IMR-90 (cell line): ENCODE results near the gene FAM161A. TPM values are rescaled to one million over a fixed set of nuclear protein-coding genes. Genes with fewer than 3 reads are reported as not detected.

Experiments
- ATAC-seq: fragments of 200-7000 bp; cut with Tn5 transposase; 2 replicates; pipeline ENCODE4 v1.9.1; 2020; ENCODE audit warnings: low read depth, mild to moderate bottlenecking, moderate library complexity
- BruUV-seq: library from RNA; stranded (reverse); fragments of 400-500 nt; replicated peaks from 2 replicates; lab custom pipeline; 2021; lab: Mats Ljungman, UMichigan
- CTCF ChIA-PET: fragments of 300-600 bp; formaldehyde crosslinking; extraction: SDS; loops from one replicate; lab custom pipeline; 2021; ENCODE audit warnings: antibody characterized with exemption; lab: Yijun Ruan, JAX
- POLR2A ChIA-PET: fragments of 300-600 bp; sonication (Branson Sonifier 250); formaldehyde crosslinking; loops from one replicate; lab custom pipeline; 2022; ENCODE audit warnings: antibody characterized with exemption; ENCODE audit not compliant: unreplicated experiment; lab: Charles Lee
- DNase-seq: peaks from one replicate; pipeline ENCODE4 v3.0.0; 2013
- H2AFZ ChIP-seq: replicated peaks from 2 replicates; pipeline ENCODE3; 2013; ENCODE audit warnings: low read length, mild to moderate bottlenecking; ENCODE audit not compliant: poor library complexity
- H2AK5ac ChIP-seq: 2 replicates; pipeline ENCODE4 v1.6.1; 2013; ENCODE audit warnings: low read depth, low read length, inconsistent platforms
- H2AK9ac ChIP-seq: replicated peaks from 2 replicates; pipeline ENCODE3; 2013; ENCODE audit warnings: mild to moderate bottlenecking, low read depth, low read length, moderate library complexity; ENCODE audit not compliant: poor library complexity
- H2BK120ac ChIP-seq: 2 replicates; pipeline ENCODE4 v1.6.1; 2013; ENCODE audit warnings: low read depth, low read length, inconsistent platforms
- H2BK15ac ChIP-seq: 3 replicates; pipeline ENCODE4 v1.6.1; 2013; ENCODE audit warnings: low read depth, low read length, inconsistent platforms
- H2BK20ac ChIP-seq: 2 replicates; pipeline ENCODE4 v1.6.1; 2013; ENCODE audit warnings: low read depth, mild to moderate bottlenecking, inconsistent platforms, low read length, moderate library complexity
- H2BK5ac ChIP-seq: 2 replicates; pipeline ENCODE4 v1.6.1; 2013; ENCODE audit warnings: mild to moderate bottlenecking, low read depth, low read length, inconsistent platforms; ENCODE audit not compliant: poor library complexity, severe bottlenecking
- H3K14ac ChIP-seq: replicated peaks from 2 replicates; pipeline ENCODE4 v1.6.1; 2013; ENCODE audit warnings: low read depth, low read length, inconsistent platforms
- H3K18ac ChIP-seq: 2 replicates; pipeline ENCODE4 v1.6.1; 2013; ENCODE audit warnings: low read depth, low read length, control low read depth
- H3K23ac ChIP-seq: 2 replicates; pipeline ENCODE4 v1.6.1; 2013; ENCODE audit warnings: low read depth, low read length, inconsistent platforms
- H3K27ac ChIP-seq: 2 replicates; pipeline ENCODE4 v1.5.1; 2013; ENCODE audit warnings: mild to moderate bottlenecking, control low read depth, low read length; ENCODE audit not compliant: insufficient read depth
- H3K27me3 ChIP-seq: 2 replicates; pipeline ENCODE4 v1.6.1; 2013; ENCODE audit warnings: low read length; ENCODE audit not compliant: control insufficient read depth, insufficient read depth
- H3K36me3 ChIP-seq: 2 replicates; pipeline ENCODE4 v1.6.1; 2013; ENCODE audit warnings: low read length, mixed read lengths; ENCODE audit not compliant: control insufficient read depth, insufficient read depth
- H3K4ac ChIP-seq: 2 replicates; pipeline ENCODE4 v1.6.1; 2013; ENCODE audit warnings: low read depth, low read length, inconsistent platforms
- H3K4me1 ChIP-seq: 2 replicates; pipeline ENCODE4 v1.6.1; 2013; ENCODE audit warnings: low read length, mixed read lengths; ENCODE audit not compliant: control insufficient read depth, insufficient read depth
- H3K4me2 ChIP-seq: 2 replicates; pipeline ENCODE4 v1.6.1; 2013; ENCODE audit warnings: low read depth, mild to moderate bottlenecking, control low read depth, low read length, moderate library complexity
- H3K4me3 ChIP-seq: 2 replicates; pipeline ENCODE4 v1.5.1; 2013; ENCODE audit warnings: low read depth, mild to moderate bottlenecking, control low read depth, low read length, moderate library complexity; ENCODE audit not compliant: insufficient read depth
- H3K56ac ChIP-seq: 2 replicates; pipeline ENCODE4 v1.6.1; 2013; ENCODE audit warnings: low read length, inconsistent platforms; ENCODE audit not compliant: insufficient read depth; ENCODE audit errors: extremely low read depth
- H3K79me1 ChIP-seq, 2 experiments: 2 replicates each; pipeline ENCODE4 v1.6.1; 2013; ENCODE audit warnings: low read length in 2 of 2, inconsistent platforms in 1 of 2, low read depth in 1 of 2
- H3K9ac ChIP-seq: 2 replicates; pipeline ENCODE4 v1.6.1; 2013; ENCODE audit warnings: low read depth, low read length, control low read depth
- H3K9me1 ChIP-seq: 2 replicates; pipeline ENCODE4 v1.6.1; 2013; ENCODE audit warnings: low read length, inconsistent platforms; ENCODE audit not compliant: insufficient read depth
- H3K9me3 ChIP-seq: 2 replicates; pipeline ENCODE4 v1.6.1; 2013; ENCODE audit warnings: low read length; ENCODE audit not compliant: control insufficient read depth, insufficient read depth
- H4K20me1 ChIP-seq: 2 replicates; pipeline ENCODE4 v1.6.1; 2013; ENCODE audit warnings: low read length, inconsistent platforms; ENCODE audit not compliant: insufficient read depth
- H4K5ac ChIP-seq: 2 replicates; pipeline ENCODE4 v1.6.1; 2013; ENCODE audit warnings: mild to moderate bottlenecking, low read depth, low read length, control low read depth
- H4K8ac ChIP-seq, 2 experiments: 2 replicates each; pipeline ENCODE4 v1.6.1; 2013; ENCODE audit warnings: low read depth in 2 of 2, low read length in 2 of 2, control low read depth in 1 of 2, inconsistent platforms in 1 of 2
- H4K91ac ChIP-seq: 2 replicates; pipeline ENCODE4 v1.6.1; 2013; ENCODE audit warnings: low read depth, low read length, inconsistent platforms; ENCODE audit not compliant: insufficient read depth
- BHLHE40 ChIP-seq: fragments of 150-350 bp; IDR thresholded peaks from 2 replicates; pipeline ENCODE4 v1.6.1; 2016; ENCODE audit warnings: mild to moderate bottlenecking, low read depth, low read length
- CEBPB ChIP-seq: IDR thresholded peaks from 2 replicates; pipeline ENCODE4 v1.6.1; 2012; ENCODE audit warnings: low read depth, low read length, improper control_type of control experiment
- CHD1 ChIP-seq: IDR thresholded peaks from 2 replicates; pipeline ENCODE4 v1.6.1; 2012; ENCODE audit warnings: low read depth, low read length, improper control_type of control experiment
- FOS ChIP-seq: fragments of 150-350 bp; IDR thresholded peaks from 2 replicates; pipeline ENCODE4 v1.6.1; 2016; ENCODE audit warnings: low read depth, low read length
- MAFK ChIP-seq: IDR thresholded peaks from 2 replicates; pipeline ENCODE4 v1.6.1; 2012; ENCODE audit warnings: low read depth, low read length, improper control_type of control experiment
- MAZ ChIP-seq: IDR thresholded peaks from 2 replicates; pipeline ENCODE4 v1.6.1; 2012; ENCODE audit warnings: low read depth, mild to moderate bottlenecking, low read length, improper control_type of control experiment, moderate library complexity, borderline replicate concordance
- MXI1 ChIP-seq: IDR thresholded peaks from 2 replicates; pipeline ENCODE4 v1.6.1; 2012; ENCODE audit warnings: low read depth, mild to moderate bottlenecking, low read length, moderate library complexity, borderline replicate concordance
- NFE2L2 ChIP-seq: fragments of 150-350 bp; IDR thresholded peaks from 2 replicates; pipeline ENCODE4 v1.6.1; 2016; ENCODE audit warnings: low read depth, mild to moderate bottlenecking, low read length
- POLR2A ChIP-seq: IDR thresholded peaks from 2 replicates; pipeline ENCODE4 v1.6.1; 2012; ENCODE audit warnings: mild to moderate bottlenecking, low read depth, low read length
- RAD21 ChIP-seq: IDR thresholded peaks from 2 replicates; pipeline ENCODE4 v1.6.1; 2012; ENCODE audit warnings: low read length, improper control_type of control experiment
- RCOR1 ChIP-seq: IDR thresholded peaks from 2 replicates; pipeline ENCODE4 v1.6.1; 2012; ENCODE audit warnings: mild to moderate bottlenecking, low read length, improper control_type of control experiment; ENCODE audit not compliant: insufficient replicate concordance
- RFX5 ChIP-seq: IDR thresholded peaks from 2 replicates; pipeline ENCODE4 v1.8.0; 2012; ENCODE audit warnings: low read depth, mild to moderate bottlenecking, low read length, moderate library complexity
- SMC3 ChIP-seq: fragments of 150-350 bp; IDR thresholded peaks from 2 replicates; pipeline ENCODE4 v1.6.1; 2016; ENCODE audit warnings: low read depth, mild to moderate bottlenecking, antibody characterized with exemption, low read length, moderate library complexity
- WGBS, 2 experiments: methylation state at CpG; one replicate each; pipeline versions ENCODE4 v1.1.5 to v1.1.7; 2013; ENCODE audit warnings: missing lambda C conversion rate in 2 of 2; ENCODE audit not compliant: insufficient read length in 1 of 2; ENCODE audit errors: extremely low coverage in 2 of 2; 5-methylcytosine and 5-hydroxymethylcytosine counted together
- dilution Hi-C: fragments of 300-500 bp; cut with HindIII; formaldehyde crosslinking; loops from one replicate; pipeline ENCODE4 v1.14.3; 2018; ENCODE audit warnings: low sequenced_read_pairs; ENCODE audit not compliant: unreplicated experiment
- in situ Hi-C: fragments of 300-500 bp; cut with MboI; formaldehyde crosslinking; loops from 3 replicates; pipeline ENCODE4 v1.14.3; 2019; ENCODE audit warnings: low sequenced_read_pairs, inconsistent platforms, mixed read lengths
- intact Hi-C: fragments of 100-400 bp; cut with micrococcal nuclease; formaldehyde crosslinking; loops from 2 replicates; pipeline ENCODE4 v1.10.0; 2022
- polyA plus RNA-seq, 3 experiments: library from polyadenylated mRNA; depleted of rRNA; stranded (reverse); fragments of >200 nt; gene quantifications; 2 replicates each; pipeline ENCODE4 v1.2.3, GENCODE V29; 2012; ENCODE audit warnings: low replicate concordance in 1 of 3
- total RNA-seq: library from RNA; depleted of rRNA; stranded (reverse); fragments of >200 nt; gene quantifications from 2 replicates; pipeline ENCODE4 v1.2.3, GENCODE V29; 2012
- TF ChIP-seq, protein P1 (sequence below): conservative IDR thresholded peaks from 2 replicates; pipeline ENCODE4 v1.5.1; 2012; ENCODE audit warnings: mild to moderate bottlenecking, low read depth, low read length, improper control_type of control experiment
- TF ChIP-seq, protein P2 (sequence below): fragments of 150-350 bp; IDR thresholded peaks from 2 replicates; pipeline ENCODE4 v1.6.1; 2017; ENCODE audit warnings: mild to moderate bottlenecking, antibody characterized with exemption, low read length, low read depth
- TF ChIP-seq, protein P3 (sequence below): fragments of 150-350 bp; IDR thresholded peaks from 2 replicates; pipeline ENCODE4 v1.6.1; 2016; ENCODE audit warnings: low read depth, mild to moderate bottlenecking, low read length, moderate library complexity, borderline replicate concordance

Gene FAM161A
- total and polyA plus RNA-seq, 2 of the 4 experiments (the other 2 are of a cell fraction) = 0.80 to 1.3 TPM

DNA sequence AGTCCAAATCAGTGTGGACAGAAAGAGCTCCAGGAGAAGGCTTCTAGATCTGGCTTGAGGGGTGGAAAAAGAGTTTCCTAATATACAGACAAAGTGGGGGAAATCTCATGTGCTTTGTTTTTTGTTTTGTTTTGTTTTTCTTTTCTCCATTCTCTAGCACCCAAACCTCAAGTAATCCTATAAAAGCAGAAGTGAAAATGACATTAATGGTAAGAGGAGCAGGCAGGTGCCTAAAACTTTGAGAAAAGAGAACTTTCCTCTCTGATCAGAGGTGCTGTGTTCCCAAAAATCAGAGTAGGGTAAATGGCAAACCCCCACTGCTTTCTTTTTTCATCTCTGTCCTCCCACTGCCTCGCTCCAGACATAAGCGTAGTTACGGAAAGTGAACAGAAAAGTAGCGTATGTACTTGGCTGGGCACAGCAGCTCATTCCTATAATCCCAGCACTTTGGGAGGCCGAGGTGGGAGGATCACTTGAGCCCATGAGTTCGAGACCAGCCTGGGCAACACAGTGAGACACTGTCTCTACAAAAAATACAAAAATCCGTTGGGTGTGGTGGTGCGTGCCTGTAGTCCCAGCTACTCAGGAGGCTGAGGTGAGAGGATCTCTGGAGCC, 77.8 kb downstream of the FAM161A start:
- Histone ChIP-seq H2AFZ (no peak overlapping the region), H4K5ac (no peak overlapping the region), H2AK5ac (no peak overlapping the region), H3K36me3 (no peaks in the 10 kb centered on the region), H4K20me1 (no peaks in the 10 kb centered on the region), H3K79me1 (no peaks in the 10 kb centered on the region), H3K27me3 (peaks cover 2% of the 10 kb centered on the region; the same call in 1 of the 2 replicates), H3K9me1 (no peaks in the 10 kb centered on the region), H2BK15ac (no peak overlapping the region), H2BK120ac (no peak overlapping the region), H4K91ac (no peak overlapping the region), H4K8ac (no peak overlapping the region), H3K4me2 (no peak overlapping the region), H3K14ac (no peak overlapping the region), H3K4me1 (no peaks in the 10 kb centered on the region), H3K4ac (no peak overlapping the region), H3K23ac (no peak overlapping the region), H2BK20ac (no peak overlapping the region), H3K4me3 (no peak overlapping the region), H2BK5ac (no peak overlapping the region), H3K18ac (no peak overlapping the region), H2AK9ac (no peak overlapping the region), H3K56ac (no peak overlapping the region), H3K9me3 (0 out of 2 replicates have a peak, but pooled peaks cover under 1% of the 10 kb centered on the region), H3K9ac (no peak overlapping the region), H3K27ac (no peak overlapping the region)
- in situ Hi-C loops = no loop called here
- intact Hi-C loops = no loop called here
- no peak for TF ChIP-seq SMC3
- TF ChIP-seq MAZ = no peak
- TF ChIP-seq CEBPB = no peak
- no peak for TF ChIP-seq MXI1
- no peak for TF ChIP-seq MAFK
- TF ChIP-seq, protein P1, sequence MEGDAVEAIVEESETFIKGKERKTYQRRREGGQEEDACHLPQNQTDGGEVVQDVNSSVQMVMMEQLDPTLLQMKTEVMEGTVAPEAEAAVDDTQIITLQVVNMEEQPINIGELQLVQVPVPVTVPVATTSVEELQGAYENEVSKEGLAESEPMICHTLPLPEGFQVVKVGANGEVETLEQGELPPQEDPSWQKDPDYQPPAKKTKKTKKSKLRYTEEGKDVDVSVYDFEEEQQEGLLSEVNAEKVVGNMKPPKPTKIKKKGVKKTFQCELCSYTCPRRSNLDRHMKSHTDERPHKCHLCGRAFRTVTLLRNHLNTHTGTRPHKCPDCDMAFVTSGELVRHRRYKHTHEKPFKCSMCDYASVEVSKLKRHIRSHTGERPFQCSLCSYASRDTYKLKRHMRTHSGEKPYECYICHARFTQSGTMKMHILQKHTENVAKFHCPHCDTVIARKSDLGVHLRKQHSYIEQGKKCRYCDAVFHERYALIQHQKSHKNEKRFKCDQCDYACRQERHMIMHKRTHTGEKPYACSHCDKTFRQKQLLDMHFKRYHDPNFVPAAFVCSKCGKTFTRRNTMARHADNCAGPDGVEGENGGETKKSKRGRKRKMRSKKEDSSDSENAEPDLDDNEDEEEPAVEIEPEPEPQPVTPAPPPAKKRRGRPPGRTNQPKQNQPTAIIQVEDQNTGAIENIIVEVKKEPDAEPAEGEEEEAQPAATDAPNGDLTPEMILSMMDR = no peak
- TF ChIP-seq NFE2L2 = no peak
- no peak for TF ChIP-seq POLR2A
- TF ChIP-seq RFX5 = no peak
- no peak for TF ChIP-seq RCOR1
- TF ChIP-seq BHLHE40 = no peak
- no peak for TF ChIP-seq FOS
- TF ChIP-seq, protein P2, sequence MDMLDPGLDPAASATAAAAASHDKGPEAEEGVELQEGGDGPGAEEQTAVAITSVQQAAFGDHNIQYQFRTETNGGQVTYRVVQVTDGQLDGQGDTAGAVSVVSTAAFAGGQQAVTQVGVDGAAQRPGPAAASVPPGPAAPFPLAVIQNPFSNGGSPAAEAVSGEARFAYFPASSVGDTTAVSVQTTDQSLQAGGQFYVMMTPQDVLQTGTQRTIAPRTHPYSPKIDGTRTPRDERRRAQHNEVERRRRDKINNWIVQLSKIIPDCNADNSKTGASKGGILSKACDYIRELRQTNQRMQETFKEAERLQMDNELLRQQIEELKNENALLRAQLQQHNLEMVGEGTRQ = no peak
- TF ChIP-seq, protein P3, sequence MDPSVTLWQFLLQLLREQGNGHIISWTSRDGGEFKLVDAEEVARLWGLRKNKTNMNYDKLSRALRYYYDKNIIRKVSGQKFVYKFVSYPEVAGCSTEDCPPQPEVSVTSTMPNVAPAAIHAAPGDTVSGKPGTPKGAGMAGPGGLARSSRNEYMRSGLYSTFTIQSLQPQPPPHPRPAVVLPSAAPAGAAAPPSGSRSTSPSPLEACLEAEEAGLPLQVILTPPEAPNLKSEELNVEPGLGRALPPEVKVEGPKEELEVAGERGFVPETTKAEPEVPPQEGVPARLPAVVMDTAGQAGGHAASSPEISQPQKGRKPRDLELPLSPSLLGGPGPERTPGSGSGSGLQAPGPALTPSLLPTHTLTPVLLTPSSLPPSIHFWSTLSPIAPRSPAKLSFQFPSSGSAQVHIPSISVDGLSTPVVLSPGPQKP = no peak
- TF ChIP-seq RAD21 = no peak
- TF ChIP-seq CHD1 = no peak
- dilution Hi-C loops = no loop called here
- DNase-seq = no peak
- 90% methylated on average over 3 of the region's 8 CpGs; no CpG with 5 or more reads in 1 of the 2 experiments for WGBS, 2 experiments
- no TSS peak for BruUV-seq
- ChIA-PET POLR2A (no interaction called here), CTCF (interaction anchor here (1.1 kb wide), 1 partner anchor 13 kb away, joined by 5 read pairs; no protein-coding TSS in a partner anchor)
- no peak for ATAC-seq
